NCI-H446 (cell line): Measurements from ENCODE around the gene TLCD1.
"Not testable (repeated sequence)": the region's sequence is repeated elsewhere in the genome, so short reads cannot be mapped to it uniquely, and the experiment has no call there.

Experiments
- DNase-seq, 2 experiments: peaks; one replicate each; lab custom pipeline; 2025; lab: John Stamatoyannopoulos, UW

The TLCD1 gene

GRCh38 chr17:28746611-28747050, 20.6 kb upstream of the TLCD1 start:
- DNase-seq: peak in 1 of 2 experiments; percentile 54

- DNase-seq: no peak
Measured at GRCh38 chr17:28745786-28746411, 19.9 kb upstream of the TLCD1 start.

- peak in 1 of 2 experiments; percentile 39 for DNase-seq
Measured at GRCh38 chr17:28744972-28745785, 19.1 kb upstream of the TLCD1 start.

- DNase-seq: peak in 1 of 2 experiments; percentile 66
Measured at GRCh38 chr17:28744104-28744971, 18.3 kb upstream of the TLCD1 start.

- peak; percentile 69 to 87 for DNase-seq
Measured at GRCh38 chr17:28743243-28744103, 17.4 kb upstream of the TLCD1 start, which contains the start of gene TRAF4. Gene TRAF4, plus strand, starts transcription at chr17:28744011. Its CDS starts 102 bp downstream, at chr17:28744113.

- DNase-seq: no peak
Measured at GRCh38 chr17:28741358-28742349, 15.6 kb upstream of the TLCD1 start.

GRCh38 chr17:28740406-28741357, 14.6 kb upstream of the TLCD1 start:
- no peak for DNase-seq

GRCh38 chr17:28738680-28739384, 12.8 kb upstream of the TLCD1 start:
- DNase-seq: no peak

GRCh38 chr17:28737770-28738679, 12.0 kb upstream of the TLCD1 start:
- no peak for DNase-seq

GRCh38 chr17:28737316-28737715, 11.3 kb upstream of the TLCD1 start:
- no peak for DNase-seq

GRCh38 chr17:28735913-28736769, 10.1 kb upstream of the TLCD1 start:
- not testable (repeated sequence) for DNase-seq

- no peak for DNase-seq
Measured at GRCh38 chr17:28735242-28735722, 9.2 kb upstream of the TLCD1 start.

GRCh38 chr17:28734712-28735241, 8.7 kb upstream of the TLCD1 start:
- no peak for DNase-seq

GRCh38 chr17:28733346-28733745, 7.3 kb upstream of the TLCD1 start:
- DNase-seq: no peak

GRCh38 chr17:28729950-28730330, 3.9 kb upstream of the TLCD1 start:
- no peak for DNase-seq
